HG03442 (cell line): ENCODE measurements around the gene TDRD9.
"Not testable (repeated sequence)": the region's sequence is repeated elsewhere in the genome, so short reads cannot be mapped to it uniquely, and the experiment has no call there.

Source experiments
- ATAC-seq: cut with Tn5 transposase; IDR thresholded peaks from one replicate; pipeline ENCODE4 v1.9.1; 2021; ENCODE audit warnings: mild to moderate bottlenecking, moderate library complexity; ENCODE audit not compliant: unreplicated experiment

TDRD9 gene, protein sequence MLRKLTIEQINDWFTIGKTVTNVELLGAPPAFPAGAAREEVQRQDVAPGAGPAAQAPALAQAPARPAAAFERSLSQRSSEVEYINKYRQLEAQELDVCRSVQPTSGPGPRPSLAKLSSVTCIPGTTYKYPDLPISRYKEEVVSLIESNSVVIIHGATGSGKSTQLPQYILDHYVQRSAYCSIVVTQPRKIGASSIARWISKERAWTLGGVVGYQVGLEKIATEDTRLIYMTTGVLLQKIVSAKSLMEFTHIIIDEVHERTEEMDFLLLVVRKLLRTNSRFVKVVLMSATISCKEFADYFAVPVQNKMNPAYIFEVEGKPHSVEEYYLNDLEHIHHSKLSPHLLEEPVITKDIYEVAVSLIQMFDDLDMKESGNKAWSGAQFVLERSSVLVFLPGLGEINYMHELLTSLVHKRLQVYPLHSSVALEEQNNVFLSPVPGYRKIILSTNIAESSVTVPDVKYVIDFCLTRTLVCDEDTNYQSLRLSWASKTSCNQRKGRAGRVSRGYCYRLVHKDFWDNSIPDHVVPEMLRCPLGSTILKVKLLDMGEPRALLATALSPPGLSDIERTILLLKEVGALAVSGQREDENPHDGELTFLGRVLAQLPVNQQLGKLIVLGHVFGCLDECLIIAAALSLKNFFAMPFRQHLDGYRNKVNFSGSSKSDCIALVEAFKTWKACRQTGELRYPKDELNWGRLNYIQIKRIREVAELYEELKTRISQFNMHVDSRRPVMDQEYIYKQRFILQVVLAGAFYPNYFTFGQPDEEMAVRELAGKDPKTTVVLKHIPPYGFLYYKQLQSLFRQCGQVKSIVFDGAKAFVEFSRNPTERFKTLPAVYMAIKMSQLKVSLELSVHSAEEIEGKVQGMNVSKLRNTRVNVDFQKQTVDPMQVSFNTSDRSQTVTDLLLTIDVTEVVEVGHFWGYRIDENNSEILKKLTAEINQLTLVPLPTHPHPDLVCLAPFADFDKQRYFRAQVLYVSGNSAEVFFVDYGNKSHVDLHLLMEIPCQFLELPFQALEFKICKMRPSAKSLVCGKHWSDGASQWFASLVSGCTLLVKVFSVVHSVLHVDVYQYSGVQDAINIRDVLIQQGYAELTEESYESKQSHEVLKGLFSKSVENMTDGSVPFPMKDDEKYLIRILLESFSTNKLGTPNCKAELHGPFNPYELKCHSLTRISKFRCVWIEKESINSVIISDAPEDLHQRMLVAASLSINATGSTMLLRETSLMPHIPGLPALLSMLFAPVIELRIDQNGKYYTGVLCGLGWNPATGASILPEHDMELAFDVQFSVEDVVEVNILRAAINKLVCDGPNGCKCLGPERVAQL (N-terminal part only)

DNA sequence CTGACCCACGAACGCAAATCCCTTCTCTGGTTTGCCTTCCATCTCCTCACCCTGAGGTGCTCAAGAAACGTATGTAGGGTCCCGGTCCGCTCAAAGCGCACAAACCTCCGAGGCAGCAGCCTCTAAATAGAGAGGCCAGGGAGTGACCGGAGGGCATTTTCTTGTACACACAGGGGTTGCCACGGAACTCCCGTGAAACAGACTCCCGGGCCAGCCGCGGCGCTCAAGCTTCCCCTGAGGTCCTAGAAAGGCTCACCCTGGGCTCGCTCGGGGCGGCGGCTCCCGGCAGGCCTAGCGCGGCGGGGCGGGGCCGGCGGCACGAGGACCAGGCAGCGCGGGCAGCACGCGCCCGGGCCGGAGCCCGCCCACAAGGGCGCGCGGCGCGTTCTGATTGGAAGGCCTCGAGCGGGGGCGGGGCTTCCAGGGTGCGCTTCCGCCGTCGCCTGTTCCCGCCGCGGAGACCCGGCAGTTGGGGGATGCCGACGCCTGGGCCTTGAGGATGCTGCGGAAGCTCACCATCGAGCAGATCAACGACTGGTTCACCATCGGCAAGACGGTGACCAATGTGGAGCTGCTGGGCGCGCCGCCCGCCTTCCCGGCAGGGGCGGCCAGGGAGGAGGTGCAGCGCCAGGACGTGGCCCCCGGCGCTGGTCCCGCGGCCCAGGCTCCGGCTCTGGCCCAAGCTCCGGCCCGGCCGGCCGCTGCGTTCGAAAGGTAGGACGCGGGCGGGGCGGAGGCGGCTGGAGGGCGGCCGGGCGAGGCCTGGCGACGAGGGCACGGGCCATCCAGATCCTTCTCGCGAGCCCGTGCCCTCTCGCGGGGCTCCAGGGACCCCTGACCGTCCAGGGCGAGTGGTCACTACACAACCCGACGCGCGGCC, at the start of gene TDRD9:
TSS of gene TDRD9 (plus strand) at position 446 of the 880 bp plus-strand sequence. CDS start at position 500, 54 bp downstream.
- ATAC-seq, result no peak

DNA sequence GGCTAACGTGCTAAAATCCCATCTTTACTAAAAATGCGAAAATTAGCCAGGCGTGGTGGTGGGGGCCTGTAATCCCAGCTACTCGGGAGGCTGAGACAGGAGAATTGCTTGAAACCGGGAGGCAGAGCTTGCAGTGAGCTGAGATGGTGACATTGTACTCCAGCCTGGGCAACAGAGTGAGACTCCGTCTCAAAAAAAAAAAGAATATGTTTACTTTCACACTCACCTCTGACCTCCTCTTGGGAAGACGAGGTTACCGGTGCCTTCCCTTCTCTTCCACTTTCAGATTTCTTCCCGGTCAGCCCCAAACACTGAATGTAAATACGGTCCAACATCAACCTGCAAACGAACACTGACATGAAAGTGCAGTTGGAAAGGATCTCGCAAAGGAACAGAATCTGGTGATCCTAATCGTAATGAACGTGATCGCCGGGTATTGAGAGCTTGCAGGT, 49.1 kb upstream of the TDRD9 start:
- no peak for ATAC-seq

DNA sequence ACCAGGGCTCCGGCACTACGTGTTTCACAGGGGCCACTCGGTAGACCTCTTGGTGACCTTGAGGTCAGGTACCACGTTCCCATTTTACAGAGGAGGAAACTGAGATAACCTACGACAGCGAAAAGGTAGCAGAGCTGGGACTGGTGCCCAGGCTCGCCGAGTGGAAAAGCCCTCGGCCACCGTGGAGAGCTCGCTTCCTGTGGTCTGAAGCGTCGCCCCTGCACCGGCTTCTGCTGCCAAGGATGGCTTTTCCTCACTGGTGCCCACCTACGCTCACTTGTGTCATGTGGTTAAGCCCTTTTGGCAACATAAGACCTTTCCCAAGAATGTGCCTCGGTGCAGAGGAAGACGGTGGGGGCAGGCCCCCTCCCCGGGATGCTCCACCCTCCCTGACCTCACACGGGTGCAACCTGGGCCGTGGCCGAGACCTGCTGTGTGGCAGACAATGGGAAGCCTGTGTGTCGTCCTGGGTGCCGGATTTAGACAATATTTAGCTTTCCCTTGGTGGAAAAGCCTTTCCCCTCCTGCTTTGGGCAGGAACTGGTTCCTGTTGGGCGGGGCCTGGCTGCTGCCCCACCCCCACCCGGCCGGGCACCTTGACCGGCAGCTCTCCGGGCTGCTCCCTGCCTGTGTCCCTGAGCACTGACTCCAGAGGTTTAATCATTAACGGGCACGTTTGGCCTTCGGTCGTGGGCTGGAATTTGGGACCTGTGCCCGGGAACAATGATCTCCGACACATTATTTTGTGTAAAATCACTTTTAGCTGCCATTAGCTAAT, 48.5 kb upstream of the TDRD9 start:
- ATAC-seq, result no peak

DNA sequence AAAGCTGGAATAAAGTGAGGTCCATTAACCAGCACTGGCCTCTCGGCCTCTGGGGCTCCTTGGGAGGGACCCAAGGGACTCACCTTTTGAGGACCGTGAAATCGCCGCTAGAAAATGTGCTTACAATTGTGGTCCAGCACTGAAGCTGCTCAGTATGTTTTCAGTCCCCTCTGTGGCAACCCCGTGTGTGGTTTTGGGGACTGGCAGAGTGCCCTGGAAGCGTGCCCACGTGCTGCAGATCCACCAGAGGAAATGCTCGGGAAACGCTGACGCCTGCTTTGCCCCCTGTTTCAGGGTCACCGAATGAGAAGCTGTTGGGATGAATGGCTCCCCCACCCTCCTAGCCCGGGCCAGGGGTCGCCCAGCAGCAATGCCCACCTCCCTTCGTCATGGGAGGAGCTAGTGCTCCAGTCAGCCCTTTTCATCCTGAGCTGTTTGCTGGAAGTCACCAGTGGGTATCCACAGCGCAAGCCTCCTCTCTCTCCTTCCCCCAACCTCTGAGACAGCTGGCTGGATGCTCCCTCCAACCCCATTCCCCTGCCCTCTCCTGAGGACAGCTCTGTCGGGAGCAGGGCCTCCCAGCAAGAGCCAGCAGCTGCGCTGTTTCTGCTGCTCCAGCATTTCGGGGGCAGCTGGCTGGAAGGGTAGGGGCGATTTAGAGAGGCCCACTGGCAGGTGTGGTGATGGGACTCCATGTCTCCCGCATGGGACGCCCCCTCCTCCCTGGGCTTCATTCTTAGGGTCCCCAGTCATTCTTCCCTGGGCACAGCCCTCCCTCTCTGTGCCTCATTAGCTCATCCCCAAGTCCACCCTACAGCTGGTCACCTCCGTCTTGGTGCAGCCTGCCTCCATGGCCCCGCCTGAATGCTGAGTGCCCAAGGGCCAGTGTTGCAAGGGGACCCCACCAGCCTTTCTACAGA, 47.6 kb upstream of the TDRD9 start:
- ATAC-seq, result no peak

DNA sequence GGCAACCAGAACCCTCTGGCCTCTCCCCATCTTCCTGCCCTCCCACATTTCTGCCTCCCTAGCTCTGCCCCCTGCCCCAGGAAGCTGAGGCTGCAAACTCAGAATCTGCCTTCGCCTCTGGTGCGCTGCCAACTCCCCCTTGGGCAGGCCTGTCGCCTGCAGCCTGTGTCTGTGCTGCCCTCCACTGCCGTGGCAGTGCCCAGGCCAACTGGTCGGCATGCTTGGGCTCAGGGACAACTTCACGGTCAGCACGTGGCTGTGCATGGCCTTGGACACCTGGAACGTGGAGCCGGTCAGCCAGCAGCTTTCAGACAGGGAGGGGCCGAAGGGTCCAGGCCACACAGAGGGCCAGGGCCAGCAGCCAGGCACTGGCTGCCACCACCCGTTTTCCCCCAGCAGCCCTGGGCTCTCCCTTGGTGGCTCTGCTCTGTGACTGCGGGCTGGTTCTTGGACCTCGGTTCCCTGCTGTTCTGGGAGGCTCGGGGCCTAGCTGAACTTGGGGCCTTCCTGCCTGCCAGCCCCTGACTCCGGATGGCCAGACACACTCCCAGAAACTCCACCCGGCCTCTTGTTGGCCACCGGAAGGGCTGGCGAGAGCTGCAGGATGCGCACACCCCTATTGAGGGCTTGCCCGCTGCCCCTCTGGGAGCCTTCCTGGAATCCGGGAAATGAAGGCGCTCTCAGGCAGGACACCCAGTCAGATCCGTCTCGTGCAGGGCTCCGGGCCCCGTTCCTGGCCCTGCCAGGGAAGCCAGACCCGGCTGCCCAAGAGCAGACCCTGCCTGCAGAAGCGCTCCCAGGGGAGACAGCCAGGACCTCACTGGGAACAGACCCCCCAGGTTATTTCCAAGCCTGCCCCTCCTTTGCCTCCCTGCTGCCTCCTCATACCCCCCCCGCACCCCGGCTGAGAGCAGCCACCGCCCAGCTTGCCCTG, 46.7 kb upstream of the TDRD9 start:
- no peak for ATAC-seq

DNA sequence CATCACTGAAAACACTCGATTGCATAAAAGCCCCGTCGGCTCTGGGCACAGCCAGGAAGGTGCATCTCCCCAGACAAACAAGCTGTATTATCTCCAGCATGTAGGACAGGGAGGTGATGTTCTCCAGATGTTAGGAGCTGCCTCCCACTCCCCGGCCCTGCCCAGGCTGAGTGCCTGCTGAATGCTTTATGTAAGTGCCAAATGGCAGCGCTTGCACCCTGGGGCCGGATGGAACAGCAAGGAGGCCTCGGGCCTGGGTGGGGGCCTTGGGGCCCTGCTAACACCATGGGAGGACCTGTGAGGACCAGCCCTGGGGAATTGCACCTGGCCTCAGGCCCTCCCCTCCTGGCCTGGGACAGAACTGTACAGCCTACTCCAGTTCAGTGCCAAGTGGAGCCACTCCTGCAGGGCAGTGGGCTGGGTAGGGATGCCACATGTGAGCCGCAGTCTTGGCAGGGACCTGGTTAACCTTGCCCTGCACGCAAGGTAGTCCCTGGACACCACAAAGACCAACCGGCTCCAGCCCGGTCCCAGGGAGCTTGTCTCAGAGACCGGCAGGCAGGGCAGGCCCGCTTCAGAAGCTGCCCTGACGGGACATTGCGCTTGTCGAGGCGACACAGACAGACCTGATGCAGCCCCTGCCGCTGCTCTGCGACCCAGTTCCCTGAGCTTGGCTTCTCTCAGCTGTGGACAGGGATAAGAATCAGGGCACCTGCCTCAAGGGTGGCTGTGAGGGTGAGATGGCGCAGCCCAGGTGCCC, 45.6 kb upstream of the TDRD9 start:
- no peak for ATAC-seq

DNA sequence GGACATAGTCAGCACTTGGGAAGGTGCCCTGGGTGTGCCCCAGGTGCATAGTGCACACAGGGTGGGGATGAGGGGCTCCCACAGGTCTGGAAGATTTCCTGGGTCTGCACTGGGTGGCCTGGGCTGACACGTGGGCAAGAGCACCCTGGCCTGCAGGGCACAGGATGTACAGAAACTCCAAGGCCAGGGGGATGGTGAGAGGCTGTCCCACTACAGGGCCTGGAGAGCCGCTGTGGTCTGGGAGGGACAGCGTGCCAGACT, 45.1 kb upstream of the TDRD9 start:
- ATAC-seq, result no peak

DNA sequence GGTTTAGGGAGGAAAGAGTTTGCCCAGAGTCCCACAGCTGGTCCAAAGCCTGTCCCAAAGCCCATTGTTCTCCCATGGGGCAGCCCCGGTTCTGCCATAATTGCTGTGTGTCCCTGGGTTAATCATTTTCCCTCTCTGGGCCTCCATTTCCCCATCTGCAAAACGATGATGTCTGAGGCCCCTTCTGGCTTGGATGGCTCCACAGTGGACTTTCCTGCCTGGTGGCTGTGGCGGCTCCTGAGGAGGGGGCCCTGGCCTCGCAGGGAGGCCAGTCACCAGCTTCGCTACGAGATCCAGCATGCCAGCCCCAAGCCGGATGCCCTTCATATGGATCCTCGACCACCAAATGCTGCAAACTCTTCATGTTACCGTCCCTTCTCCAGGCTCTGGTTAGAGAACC, 43.4 kb upstream of the TDRD9 start:
- no peak for ATAC-seq

DNA sequence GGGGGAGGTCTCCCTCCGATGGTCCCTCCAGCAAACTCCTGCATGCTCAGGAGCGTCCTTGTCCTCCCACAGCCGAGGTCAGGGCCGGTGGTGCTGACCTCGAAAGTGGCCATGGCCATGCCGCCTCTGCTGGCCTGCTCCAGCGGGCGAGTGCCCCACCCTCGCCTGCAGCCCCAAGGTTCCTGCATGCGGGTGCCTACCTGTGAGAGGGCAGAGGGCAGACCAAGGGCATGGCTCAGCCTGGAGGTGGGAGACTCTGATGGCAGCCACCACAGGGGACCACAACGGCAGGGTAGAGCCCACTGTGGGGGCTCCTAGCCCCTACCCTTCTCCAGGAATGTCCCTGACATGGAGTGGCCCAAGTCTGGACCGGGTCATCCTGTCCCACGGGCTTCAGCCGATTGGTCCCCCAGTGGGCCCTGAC, 42.7 kb upstream of the TDRD9 start:
- no peak for ATAC-seq

DNA sequence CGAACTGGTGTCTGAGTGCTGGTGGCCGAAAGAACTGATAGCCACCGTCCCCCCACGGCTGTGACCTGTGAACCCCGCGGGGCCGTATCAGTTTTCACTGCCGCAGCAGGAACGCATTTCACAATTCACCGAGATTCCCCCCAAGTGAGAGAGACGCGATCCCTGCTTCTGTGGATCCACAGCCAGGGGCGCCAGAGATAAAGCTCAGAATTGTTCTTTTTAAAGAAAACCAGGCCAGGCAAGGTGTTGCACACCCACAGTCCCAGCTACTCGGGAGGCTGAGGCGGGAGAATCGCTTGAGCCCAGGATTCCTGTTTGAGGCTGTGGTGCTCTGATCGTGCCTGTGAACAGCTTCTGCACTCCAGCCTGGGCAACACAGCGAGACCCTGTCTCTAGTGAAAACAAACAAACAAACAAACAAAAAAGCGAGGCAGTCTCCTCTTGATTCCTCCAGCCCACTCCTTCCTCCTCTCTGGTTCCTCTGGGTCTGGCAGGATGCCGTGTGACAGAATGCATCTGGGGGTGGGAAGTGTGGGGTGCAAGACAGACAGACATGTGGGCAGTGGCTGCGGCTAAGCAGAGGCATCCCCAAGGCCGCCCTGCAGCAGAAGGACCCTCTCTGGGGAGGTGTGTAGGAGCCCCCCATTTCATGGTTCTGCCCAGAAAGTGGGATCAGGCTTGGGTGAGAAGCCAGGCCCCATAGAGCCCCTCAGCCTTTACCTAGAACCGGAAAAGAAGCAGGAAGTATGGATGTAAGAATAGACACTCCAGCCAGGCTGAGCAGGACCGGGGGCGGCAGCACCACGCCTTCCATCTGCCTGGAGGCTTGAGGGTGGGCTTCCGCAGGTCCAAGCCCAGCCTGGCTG, 41.7 kb upstream of the TDRD9 start:
- ATAC-seq, result no peak

DNA sequence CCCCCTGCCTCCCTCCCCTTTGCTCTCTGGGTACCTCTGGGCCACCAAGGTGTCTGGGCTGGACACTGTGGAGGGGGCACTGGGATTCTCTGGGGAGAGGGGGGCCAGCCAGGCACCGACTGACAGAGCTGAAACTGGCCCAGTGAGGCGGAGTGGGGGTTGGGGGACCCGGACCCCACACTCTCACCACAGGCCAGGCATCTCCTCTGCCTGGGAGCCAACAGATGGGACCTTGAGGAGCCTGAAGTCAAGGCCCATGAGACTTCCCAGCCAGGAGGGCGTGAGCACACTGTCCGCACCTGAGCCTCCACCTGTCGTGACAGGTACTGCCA, 41.1 kb upstream of the TDRD9 start:
- no peak for ATAC-seq

DNA sequence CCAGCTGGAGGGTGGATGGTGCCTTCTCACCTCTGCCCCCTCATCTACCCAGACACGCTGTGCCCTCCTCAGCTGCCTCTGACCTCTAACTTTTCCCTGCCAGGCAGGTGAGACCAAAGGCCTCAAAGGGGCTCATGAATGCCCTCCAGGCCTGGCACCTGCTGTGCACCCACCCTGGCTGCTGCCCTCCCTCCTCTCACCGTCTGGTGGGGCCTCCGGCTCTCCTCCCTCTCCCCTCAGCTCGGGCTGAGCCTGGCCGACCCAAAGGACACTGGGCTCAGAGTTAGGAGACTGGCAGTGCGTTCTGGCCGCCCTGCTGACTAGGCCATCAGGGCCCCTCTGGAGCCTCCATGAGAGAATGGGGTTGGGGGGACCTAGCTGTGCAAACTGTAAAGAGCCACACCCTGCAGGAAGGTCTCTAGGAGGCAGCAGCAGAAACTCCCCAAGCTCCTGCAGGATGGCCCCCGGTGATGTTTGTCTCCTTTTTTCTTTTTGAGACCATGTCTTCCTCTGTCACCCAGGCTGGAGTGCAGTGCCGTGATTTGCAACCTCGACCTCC, 40.6 kb upstream of the TDRD9 start:
- no peak for ATAC-seq

DNA sequence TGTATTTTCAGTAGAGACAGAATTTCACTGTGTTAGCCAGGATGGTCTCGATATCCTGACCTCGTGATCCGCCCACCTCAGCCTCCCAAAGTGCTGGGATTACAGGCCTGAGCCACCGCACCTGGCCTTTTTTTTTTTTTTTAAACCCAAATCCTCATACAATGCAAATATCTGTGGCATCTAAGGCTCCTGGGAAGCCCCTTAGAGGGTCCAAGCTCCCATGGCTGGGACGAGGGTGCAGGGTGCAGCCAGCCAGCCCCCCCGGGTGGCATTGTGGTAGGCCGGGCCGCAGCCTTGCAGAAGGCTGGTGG, 39.3 kb upstream of the TDRD9 start:
- ATAC-seq, result not testable (repeated sequence)

DNA sequence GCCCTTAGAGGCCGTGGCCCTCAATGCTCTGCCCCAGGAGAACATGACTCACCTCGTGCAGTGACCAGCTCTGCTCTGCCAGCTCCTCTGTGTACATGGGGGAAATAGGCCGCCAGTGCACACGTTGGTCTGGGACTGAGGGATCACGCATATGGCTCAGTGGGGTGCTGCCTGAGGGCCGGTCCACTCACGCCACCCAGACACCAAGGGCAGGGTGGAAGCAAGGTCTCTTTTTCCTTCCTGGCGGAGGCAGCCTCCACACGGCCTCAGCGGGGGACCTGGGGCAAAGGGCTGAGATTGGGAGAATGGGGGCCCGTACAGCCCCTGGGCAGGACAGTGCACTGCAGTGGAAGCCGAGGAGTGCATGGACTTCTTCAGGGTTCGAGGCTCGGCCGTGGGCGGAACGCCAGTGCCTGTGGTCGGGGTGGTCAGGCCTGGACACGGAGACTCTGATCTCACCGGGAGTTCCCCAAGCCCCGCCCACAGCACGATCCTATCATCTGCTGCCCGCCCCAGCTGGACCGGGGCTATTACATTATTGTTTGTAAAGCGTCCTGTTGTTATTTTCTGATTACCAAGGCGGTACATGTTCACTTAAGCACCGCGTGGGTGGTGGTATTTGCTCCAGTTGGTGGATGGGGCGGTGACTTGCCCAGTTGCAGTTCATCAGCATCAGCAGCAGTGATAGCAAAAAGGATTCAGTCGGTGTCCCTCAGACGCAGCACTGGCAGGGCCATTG, 38.8 kb upstream of the TDRD9 start:
- no peak for ATAC-seq

DNA sequence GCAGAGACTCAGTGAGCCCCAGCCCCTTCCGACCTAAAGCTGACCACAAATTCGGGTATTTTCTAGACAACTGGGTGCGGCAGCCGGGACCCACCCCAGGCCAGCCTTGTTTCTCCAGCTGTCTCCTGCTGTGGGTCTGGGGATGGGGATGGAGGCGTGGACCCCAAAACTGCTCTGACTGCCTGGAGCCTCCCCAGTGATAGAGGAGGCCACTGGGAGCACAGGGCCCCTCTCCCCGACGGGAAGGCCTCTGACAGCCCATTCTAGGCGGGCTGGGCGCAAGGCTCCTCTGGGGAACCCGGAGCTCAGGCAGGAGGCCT, 38.2 kb upstream of the TDRD9 start:
- no peak for ATAC-seq
